H9 (cell line): ENCODE results near the gene WDR70. TPM values are rescaled to one million over a fixed set of nuclear protein-coding genes. Genes with fewer than 3 reads are reported as not detected.

ENCODE experiments used
- DNase-seq: peaks from one replicate; pipeline ENCODE4 v3.0.0-alpha.2; 2017
- H2AFZ ChIP-seq: one replicate; pipeline ENCODE4 v1.6.1; 2013; ENCODE audit warnings: mild to moderate bottlenecking, low read length, control low read depth, moderate library complexity
- H2AK5ac ChIP-seq: 2 replicates; pipeline ENCODE4 v1.6.1; 2013; ENCODE audit warnings: low read length, control low read depth, mixed read lengths; ENCODE audit not compliant: insufficient read length
- H2BK120ac ChIP-seq: one replicate; pipeline ENCODE4 v1.6.1; 2013; ENCODE audit warnings: low read depth, mild to moderate bottlenecking, low read length, control low read depth, inconsistent platforms; ENCODE audit not compliant: poor library complexity, severe bottlenecking
- H2BK12ac ChIP-seq: 2 replicates; pipeline ENCODE4 v1.6.1; 2013; ENCODE audit warnings: low read length, control low read depth, mixed read lengths, low read depth; ENCODE audit not compliant: insufficient read length
- H2BK15ac ChIP-seq: 2 replicates; pipeline ENCODE4 v1.6.1; 2013; ENCODE audit warnings: low read depth, low read length, control low read depth
- H2BK20ac ChIP-seq: one replicate; pipeline ENCODE4 v1.6.1; 2013; ENCODE audit warnings: low read depth, mild to moderate bottlenecking, low read length, control low read depth, inconsistent platforms; ENCODE audit not compliant: poor library complexity, severe bottlenecking
- H2BK5ac ChIP-seq: 2 replicates; pipeline ENCODE4 v1.6.1; 2013; ENCODE audit warnings: low read length, control low read depth, mixed read lengths; ENCODE audit not compliant: insufficient read length
- H3K14ac ChIP-seq: 2 replicates; pipeline ENCODE4 v1.6.1; 2013; ENCODE audit warnings: low read length, control low read depth; ENCODE audit not compliant: insufficient read depth
- H3K18ac ChIP-seq: 2 replicates; pipeline ENCODE4 v1.6.1; 2013; ENCODE audit warnings: low read depth, mild to moderate bottlenecking, mixed read lengths, low read length, control low read depth; ENCODE audit not compliant: insufficient read length
- H3K23ac ChIP-seq: 2 replicates; pipeline ENCODE4 v1.6.1; 2013; ENCODE audit warnings: low read length, control low read depth, mixed read lengths, low read depth; ENCODE audit not compliant: insufficient read length
- H3K23me2 ChIP-seq: 2 replicates; pipeline ENCODE4 v1.6.1; 2013; ENCODE audit warnings: low read depth, mild to moderate bottlenecking, mixed read lengths, low read length, control low read depth; ENCODE audit not compliant: insufficient read length, poor library complexity, severe bottlenecking
- H3K27ac ChIP-seq: 2 replicates; pipeline ENCODE4 v1.5.1; 2013; ENCODE audit warnings: low read length, control low read depth, mixed read lengths, low read depth; ENCODE audit not compliant: insufficient read length
- H3K27me3 ChIP-seq: 2 replicates; pipeline ENCODE4 v1.6.1; 2013; ENCODE audit warnings: low read length, control low read depth, inconsistent platforms; ENCODE audit not compliant: insufficient read depth
- H3K4ac ChIP-seq: 2 replicates; pipeline ENCODE4 v1.6.1; 2013; ENCODE audit warnings: low read depth, mild to moderate bottlenecking, control low read depth, inconsistent platforms, low read length, moderate library complexity
- H3K4me1 ChIP-seq: 2 replicates; pipeline ENCODE4 v1.6.1; 2013; ENCODE audit warnings: low read length, control low read depth, inconsistent platforms; ENCODE audit not compliant: insufficient read depth
- H3K4me2 ChIP-seq: 2 replicates; pipeline ENCODE4 v1.6.1; 2013; ENCODE audit warnings: low read length, control low read depth, mixed read lengths; ENCODE audit not compliant: insufficient read length, insufficient read depth
- H3K56ac ChIP-seq: 2 replicates; pipeline ENCODE4 v1.6.1; 2013; ENCODE audit warnings: low read depth, mild to moderate bottlenecking, mixed read lengths, low read length, control low read depth; ENCODE audit not compliant: insufficient read length
- H3K79me1 ChIP-seq: 2 replicates; pipeline ENCODE4 v1.6.1; 2013; ENCODE audit warnings: low read depth, mild to moderate bottlenecking, moderate library complexity, low read length, control low read depth, inconsistent platforms; ENCODE audit not compliant: insufficient read depth, poor library complexity, severe bottlenecking
- H3K79me2 ChIP-seq: 2 replicates; pipeline ENCODE4 v1.6.1; 2013; ENCODE audit warnings: low read length, control low read depth, inconsistent platforms; ENCODE audit not compliant: insufficient read depth
- H3K9ac ChIP-seq: 2 replicates; pipeline ENCODE4 v1.6.1; 2013; ENCODE audit warnings: low read length, control low read depth, mixed read lengths; ENCODE audit not compliant: insufficient read length; ENCODE audit errors: extremely low read depth
- H3K9me3 ChIP-seq: one replicate; pipeline ENCODE4 v1.6.1; 2013; ENCODE audit warnings: low read depth, low read length, inconsistent platforms; ENCODE audit not compliant: control insufficient read depth
- H3T11ph ChIP-seq: one replicate; pipeline ENCODE4 v1.6.1; 2013; ENCODE audit warnings: mild to moderate bottlenecking, low read length, control low read depth, inconsistent platforms
- H4K20me1 ChIP-seq: one replicate; pipeline ENCODE4 v1.6.1; 2013; ENCODE audit not compliant: control insufficient read depth, insufficient read length, insufficient read depth
- H4K5ac ChIP-seq: 2 replicates; pipeline ENCODE4 v1.6.1; 2013; ENCODE audit warnings: low read depth, mild to moderate bottlenecking, mixed read lengths, low read length, control low read depth; ENCODE audit not compliant: insufficient read length
- H4K8ac ChIP-seq: replicated peaks from 2 replicates; pipeline ENCODE4 v1.6.1; 2013; ENCODE audit warnings: low read length, control low read depth, mixed read lengths, low read depth; ENCODE audit not compliant: insufficient read length
- H4K91ac ChIP-seq: 2 replicates; pipeline ENCODE4 v1.6.1; 2013; ENCODE audit warnings: low read depth, mild to moderate bottlenecking, moderate library complexity, mixed read lengths, low read length, control low read depth; ENCODE audit not compliant: insufficient read length
- H3K27ac Mint-ChIP-seq, 3 experiments: 2 replicates in 2 of 3; 3 replicates in 1 of 3; pipeline ENCODE4 v1.8.0; 2020 to 2021; ENCODE audit warnings: mixed read lengths in 3 of 3, mild to moderate bottlenecking in 1 of 3, moderate library complexity in 1 of 3
- H3K27me3 Mint-ChIP-seq: 2 replicates; pipeline ENCODE4 v1.8.0; 2021; ENCODE audit warnings: low read depth, mild to moderate bottlenecking, moderate library complexity, mixed read lengths
- H3K36me3 Mint-ChIP-seq, 3 experiments: 2 replicates in 2 of 3; 3 replicates in 1 of 3; pipeline ENCODE4 v1.8.0; 2020 to 2021; ENCODE audit warnings: low read depth in 3 of 3, mixed read lengths in 3 of 3; ENCODE audit not compliant: insufficient read depth in 1 of 3
- H3K4me1 Mint-ChIP-seq, 2 experiments: 2 replicates each; pipeline ENCODE4 v1.8.0; 2020; ENCODE audit warnings: mixed read lengths in 2 of 2
- H3K4me3 Mint-ChIP-seq, 2 experiments: 2 replicates in 1 of 2; 3 replicates in 1 of 2; pipeline ENCODE4 v1.8.0; 2020 to 2021; ENCODE audit warnings: mild to moderate bottlenecking in 2 of 2, mixed read lengths in 2 of 2, moderate library complexity in 1 of 2
- H3K9me3 Mint-ChIP-seq, 2 experiments: 2 replicates in 1 of 2; 3 replicates in 1 of 2; pipeline ENCODE4 v1.8.0; 2020; ENCODE audit warnings: mild to moderate bottlenecking in 2 of 2, mixed read lengths in 2 of 2, moderate library complexity in 1 of 2
- CTCF ChIP-seq: fragments of 200-600 bp; sonication (generic); conservative IDR thresholded peaks from 3 replicates; pipeline ENCODE4 v1.8.0; 2021; ENCODE audit warnings: antibody characterized with exemption, mild to moderate bottlenecking
- WGBS: extraction: QIAGEN DNeasy Blood & Tissue Kit; methylation state at CpG from one replicate; pipeline ENCODE4 v1.1.7; 2013; ENCODE audit warnings: missing lambda C conversion rate, low lambda C conversion rate, mixed read lengths; ENCODE audit not compliant: insufficient read length; ENCODE audit errors: extremely low coverage; 5-methylcytosine and 5-hydroxymethylcytosine counted together
- total RNA-seq: library from RNA; stranded (reverse); gene quantifications from 2 replicates; pipeline ENCODE4 v1.2.1, GENCODE V29; 2021

The WDR70 gene
- total RNA-seq, 1 experiment from 2014 or later = 38.1 TPM

GRCh38 chr5:37757980-37758582 lies 379.0 kb downstream of the WDR70 start:
- H3K27me3 Mint-ChIP-seq = no peaks in the 10 kb centered on the region
- Histone ChIP-seq H3K23ac (no peak overlapping the region), H2BK12ac (no peak overlapping the region), H2AK5ac (no peak overlapping the region), H2BK120ac (no peak overlapping the region), H2AFZ (no peak overlapping the region), H3K4ac (no peak overlapping the region), H3K9me3 (no peaks in the 10 kb centered on the region), H3K79me1 (no peaks in the 10 kb centered on the region), H3K14ac (no peak overlapping the region), H4K91ac (no peak overlapping the region), H2BK5ac (no peak overlapping the region), H4K20me1 (no peaks in the 10 kb centered on the region), H4K8ac (no peak overlapping the region), H3K4me2 (no peak overlapping the region), H3K18ac (no peak overlapping the region), H3K4me1 (no peaks in the 10 kb centered on the region), H3K23me2 (no peaks in the 10 kb centered on the region), H4K5ac (no peak overlapping the region), H3K56ac (no peak overlapping the region), H2BK15ac (no peak overlapping the region), H2BK20ac (no peak overlapping the region), H3K27ac (no peak overlapping the region), H3K27me3 (no peaks in the 10 kb centered on the region), H3K9ac (no peak overlapping the region), H3T11ph (no peak overlapping the region), H3K79me2 (no peaks in the 10 kb centered on the region)
- no peaks in the 10 kb centered on the region for H3K36me3 Mint-ChIP-seq
- H3K9me3 Mint-ChIP-seq = no peaks in the 10 kb centered on the region
- no CpG with 5 or more reads among the region's 4 CpGs for WGBS
- H3K4me3 Mint-ChIP-seq = no peak overlapping the region
- DNase-seq = no peak
- no peak overlapping the region for H3K27ac Mint-ChIP-seq
- H3K4me1 Mint-ChIP-seq = no peaks in the 10 kb centered on the region
- TF ChIP-seq CTCF = no peak
